SHP77 (cell line): ENCODE results near the gene BBIP1.

Experiments used
- DNase-seq, 2 experiments: peaks; one replicate each; lab custom pipeline; 2025; lab: John Stamatoyannopoulos, UW

The BBIP1 gene

GRCh38 chr10:110918643-110919348 lies at the start of gene BBIP1:
Gene BBIP1 (minus strand): TSS chr10:110919180. CDS start chr10:110918157, 1,023 bp downstream.
- peak; percentile 99 for DNase-seq

GRCh38 chr10:110967645-110968044 lies 48.7 kb upstream of the BBIP1 start:
- DNase-seq: no peak

GRCh38 chr10:110967009-110967630 lies 48.1 kb upstream of the BBIP1 start:
- no peak for DNase-seq

GRCh38 chr10:110966146-110966545 lies 47.2 kb upstream of the BBIP1 start:
- no peak for DNase-seq

- no peak for DNase-seq
Measured at GRCh38 chr10:110965216-110965615, 46.2 kb upstream of the BBIP1 start.

- DNase-seq: no peak
Measured at GRCh38 chr10:110964681-110965080, 45.7 kb upstream of the BBIP1 start.

- DNase-seq: no peak
Measured at GRCh38 chr10:110963162-110963561, 44.2 kb upstream of the BBIP1 start.

- DNase-seq: no peak
Measured at GRCh38 chr10:110962443-110962842, 43.5 kb upstream of the BBIP1 start.

GRCh38 chr10:110960333-110960712 lies 41.3 kb upstream of the BBIP1 start:
- DNase-seq: no peak

GRCh38 chr10:110959379-110960332 lies 40.7 kb upstream of the BBIP1 start:
- no peak for DNase-seq

- no peak for DNase-seq
Measured at GRCh38 chr10:110957606-110958005, 38.6 kb upstream of the BBIP1 start.

- no peak for DNase-seq
Measured at GRCh38 chr10:110951381-110951780, 32.4 kb upstream of the BBIP1 start.

GRCh38 chr10:110947061-110947595 lies 28.1 kb upstream of the BBIP1 start:
- DNase-seq: no peak

GRCh38 chr10:110946496-110946895 lies 27.5 kb upstream of the BBIP1 start:
- DNase-seq: no peak

- DNase-seq: no peak
Measured at GRCh38 chr10:110944792-110945396, 25.9 kb upstream of the BBIP1 start.

GRCh38 chr10:110939419-110939818 lies 20.4 kb upstream of the BBIP1 start:
- no peak for DNase-seq

GRCh38 chr10:110936757-110937156 lies 17.8 kb upstream of the BBIP1 start:
- no peak for DNase-seq

GRCh38 chr10:110932505-110933180 lies 13.7 kb upstream of the BBIP1 start:
- DNase-seq: no peak

GRCh38 chr10:110931769-110932381 lies 12.9 kb upstream of the BBIP1 start:
- DNase-seq: no peak

- no peak for DNase-seq
Measured at GRCh38 chr10:110927461-110927860, 8.5 kb upstream of the BBIP1 start.
